Peyer's patch (tissue), 4 donors: Measurements from ENCODE around the gene SAMD9.

ENCODE experiments used
- CTCF ChIP-seq, 6 experiments: fragments of 450-650 bp in 4 of 6; fragments of 200-600 bp in 2 of 6; sonication (generic) in 1 of 6; IDR thresholded peaks; one replicate each; pipeline ENCODE4 v1.5.1; 2017 to 2019; ENCODE audit warnings: antibody characterized with exemption in 6 of 6, mild to moderate bottlenecking in 3 of 6, moderate library complexity in 1 of 6
- POLR2A ChIP-seq, 2 donors: fragments of 450-650 bp; IDR thresholded peaks; one replicate each; pipeline ENCODE4 v1.5.1; 2017; ENCODE audit warnings: antibody characterized with exemption in 2 of 2, mild to moderate bottlenecking in 2 of 2, moderate library complexity in 2 of 2

DNA sequence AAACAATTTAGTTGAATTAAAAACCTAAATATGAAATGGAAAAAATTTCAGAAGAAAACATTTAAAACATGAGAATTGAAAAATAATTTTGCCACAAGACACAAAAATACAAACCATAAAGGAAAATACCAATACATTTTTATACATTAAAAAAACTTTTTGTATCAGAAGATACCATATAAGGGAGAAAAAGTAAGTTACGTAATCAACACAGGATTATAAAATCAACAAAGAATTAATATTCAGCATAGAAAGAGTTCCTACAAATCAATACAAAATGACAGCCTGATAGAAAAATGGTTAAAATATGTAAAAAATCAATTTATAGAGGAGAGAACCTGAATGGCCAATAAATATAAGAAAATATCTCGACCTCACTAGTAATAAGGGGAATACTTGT, 47.0 kb upstream of the SAMD9 start:
- no peak for TF ChIP-seq CTCF (IDR thresholded peaks at IDR 0.05)
- TF ChIP-seq POLR2A (IDR thresholded peaks at IDR 0.05), result no peak
